Loucy (cell line): ENCODE measurements around the gene UVSSA.

Experiments
- EZH2phosphoT487 ChIP-seq: fragments of 200-600 bp; IDR thresholded peaks from 2 replicates; pipeline ENCODE4 v1.6.1; 2018; ENCODE audit warnings: antibody characterized with exemption, mild to moderate bottlenecking, moderate library complexity, borderline replicate concordance
- TF ChIP-seq, protein P1 (sequence below): fragments of 200-600 bp; sonication (generic); conservative IDR thresholded peaks from 2 replicates; pipeline ENCODE4 v1.5.1; 2014; ENCODE audit warnings: mild to moderate bottlenecking, antibody characterized with exemption, low read length

DNA sequence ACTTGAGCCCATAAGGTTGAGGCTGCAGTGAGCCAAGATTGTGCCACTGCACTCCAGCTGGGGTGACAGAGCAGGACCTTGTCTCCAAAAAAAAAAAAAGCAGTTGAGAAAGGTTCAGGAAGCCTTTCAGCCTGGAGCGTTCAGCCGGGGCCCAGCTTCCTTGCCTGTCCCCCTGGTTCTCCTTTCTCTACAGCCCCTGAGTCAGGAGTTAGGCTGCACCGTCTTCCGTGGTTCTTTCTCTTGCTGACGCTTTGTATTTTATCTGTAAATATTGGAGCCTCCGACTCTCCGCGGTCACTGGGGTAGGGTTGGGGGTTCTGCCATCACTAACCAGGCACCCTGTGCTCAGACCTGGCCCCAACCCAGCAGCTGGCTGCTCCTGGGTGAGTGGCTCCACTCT, 13.8 kb upstream of the UVSSA start:
- TF ChIP-seq, protein P1, sequence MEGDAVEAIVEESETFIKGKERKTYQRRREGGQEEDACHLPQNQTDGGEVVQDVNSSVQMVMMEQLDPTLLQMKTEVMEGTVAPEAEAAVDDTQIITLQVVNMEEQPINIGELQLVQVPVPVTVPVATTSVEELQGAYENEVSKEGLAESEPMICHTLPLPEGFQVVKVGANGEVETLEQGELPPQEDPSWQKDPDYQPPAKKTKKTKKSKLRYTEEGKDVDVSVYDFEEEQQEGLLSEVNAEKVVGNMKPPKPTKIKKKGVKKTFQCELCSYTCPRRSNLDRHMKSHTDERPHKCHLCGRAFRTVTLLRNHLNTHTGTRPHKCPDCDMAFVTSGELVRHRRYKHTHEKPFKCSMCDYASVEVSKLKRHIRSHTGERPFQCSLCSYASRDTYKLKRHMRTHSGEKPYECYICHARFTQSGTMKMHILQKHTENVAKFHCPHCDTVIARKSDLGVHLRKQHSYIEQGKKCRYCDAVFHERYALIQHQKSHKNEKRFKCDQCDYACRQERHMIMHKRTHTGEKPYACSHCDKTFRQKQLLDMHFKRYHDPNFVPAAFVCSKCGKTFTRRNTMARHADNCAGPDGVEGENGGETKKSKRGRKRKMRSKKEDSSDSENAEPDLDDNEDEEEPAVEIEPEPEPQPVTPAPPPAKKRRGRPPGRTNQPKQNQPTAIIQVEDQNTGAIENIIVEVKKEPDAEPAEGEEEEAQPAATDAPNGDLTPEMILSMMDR: no peak
- TF ChIP-seq EZH2phosphoT487: no peak
